B cell (primary cell): ENCODE data around the gene CTNNA2. TPM values are rescaled to one million over a fixed set of nuclear protein-coding genes. Genes with fewer than 3 reads are reported as not detected.

Experiments used
- ATAC-seq: fragments of 200-7000 bp; cut with Tn5 transposase; one replicate; pipeline ENCODE4 v1.10.0; 2021; ENCODE audit warnings: low read depth, mild to moderate bottlenecking, moderate number of reproducible peaks, moderate library complexity
- CTCF ChIA-PET: fragments of 350-600 bp; sonication (Branson Sonifier 250); formaldehyde crosslinking; loops from one replicate; lab custom pipeline; 2021; ENCODE audit warnings: antibody characterized with exemption, inconsistent platforms; lab: Charles Lee
- POLR2A ChIA-PET: fragments of 350-600 bp; sonication (Branson Sonifier 250); formaldehyde crosslinking; loops from one replicate; lab custom pipeline; 2021; ENCODE audit warnings: antibody characterized with exemption; lab: Charles Lee
- DNase-seq: peaks from one replicate; pipeline ENCODE4 v3.0.0; 2013
- H2AFZ ChIP-seq: 2 replicates; pipeline ENCODE4 v1.6.1; 2012; ENCODE audit warnings: mild to moderate bottlenecking, low read depth, low read length; ENCODE audit not compliant: insufficient read depth, poor library complexity, severe bottlenecking
- H3K27ac ChIP-seq, 2 donors: 1 replicate in 1 of 2; 2 replicates in 1 of 2; pipeline ENCODE4 v1.5.1; 2012 to 2013; ENCODE audit warnings: low read length in 2 of 2, mild to moderate bottlenecking in 2 of 2, moderate library complexity in 1 of 2
- H3K27me3 ChIP-seq, 4 experiments: fragments of 200-600 bp in 1 of 4; sonication (generic) in 1 of 4; replicated peaks in 1 of 4; 1 replicate in 2 of 4; 2 replicates in 2 of 4; pipeline versions ENCODE4 v1.6.1 to v1.7.0; 2013 to 2016; ENCODE audit warnings: low read length in 3 of 4, mild to moderate bottlenecking in 2 of 4, mixed read lengths in 1 of 4, moderate library complexity in 1 of 4; ENCODE audit not compliant: insufficient read depth in 4 of 4, control insufficient read depth in 3 of 4; ENCODE audit errors: control extremely low read depth in 1 of 4
- H3K36me3 ChIP-seq, 2 experiments: replicated peaks in 1 of 2; 1 replicate in 1 of 2; 2 replicates in 1 of 2; pipeline versions ENCODE4 v1.6.1 to v1.7.1; 2013; ENCODE audit warnings: low read length in 1 of 2; ENCODE audit not compliant: insufficient read depth in 2 of 2, control insufficient read depth in 1 of 2; ENCODE audit errors: control extremely low read depth in 1 of 2, extremely low read depth in 1 of 2
- H3K4me1 ChIP-seq, 2 donors: fragments of 200-600 bp in 1 of 2; sonication (generic) in 1 of 2; 1 replicate in 1 of 2; 2 replicates in 1 of 2; pipeline versions ENCODE4 v1.5.1 to v1.6.1; 2013 to 2017; ENCODE audit warnings: low read length in 2 of 2; ENCODE audit not compliant: control insufficient read depth in 2 of 2, insufficient read depth in 2 of 2
- H3K4me2 ChIP-seq: replicated peaks from 2 replicates; pipeline ENCODE3; 2012; ENCODE audit warnings: mild to moderate bottlenecking, low read depth, low read length; ENCODE audit not compliant: poor library complexity, severe bottlenecking
- H3K4me3 ChIP-seq, 5 experiments: fragments of 200-600 bp in 1 of 5; sonication (generic) in 1 of 5; 1 replicate in 3 of 5; 2 replicates in 2 of 5; pipeline versions ENCODE4 v1.5.1 to v1.7.0; 2011 to 2016; ENCODE audit warnings: low read length in 4 of 5, mild to moderate bottlenecking in 4 of 5, low read depth in 2 of 5, control low read depth in 1 of 5, moderate library complexity in 1 of 5; ENCODE audit not compliant: insufficient read depth in 1 of 5; ENCODE audit errors: control extremely low read depth in 1 of 5, extremely low read depth in 1 of 5
- H3K79me2 ChIP-seq: fragments of 200-600 bp; sonication (generic); one replicate; pipeline ENCODE4 v1.6.0; 2016; ENCODE audit warnings: low read length; ENCODE audit not compliant: control insufficient read depth, insufficient read depth
- H3K9ac ChIP-seq: fragments of 200-600 bp; sonication (generic); 2 replicates; pipeline ENCODE4 v1.6.1; 2017; ENCODE audit warnings: mild to moderate bottlenecking, low read length, moderate library complexity
- H3K9me3 ChIP-seq, 3 donors: one replicate each; pipeline versions ENCODE4 v1.6.1 to v1.7.1; 2013; ENCODE audit warnings: low read length in 2 of 3; ENCODE audit not compliant: control insufficient read depth in 2 of 3, insufficient read depth in 1 of 3; ENCODE audit errors: control extremely low read depth in 1 of 3
- H4K20me1 ChIP-seq: 2 replicates; pipeline ENCODE4 v1.6.0; 2012; ENCODE audit warnings: mild to moderate bottlenecking, low read length; ENCODE audit not compliant: insufficient read depth, control insufficient read depth, poor library complexity, severe bottlenecking
- H3K27ac Mint-ChIP-seq: one replicate; pipeline ENCODE4 v1.8.0; 2021; ENCODE audit warnings: mixed read lengths
- H3K27me3 Mint-ChIP-seq: one replicate; pipeline ENCODE4 v1.8.0; 2021; ENCODE audit warnings: mixed read lengths
- H3K4me1 Mint-ChIP-seq: one replicate; pipeline ENCODE4 v1.8.0; 2021; ENCODE audit warnings: mixed read lengths
- H3K4me3 Mint-ChIP-seq: one replicate; pipeline ENCODE4 v1.8.0; 2021; ENCODE audit warnings: mixed read lengths
- H3K9me3 Mint-ChIP-seq: one replicate; pipeline ENCODE4 v1.8.0; 2022; ENCODE audit warnings: mixed read lengths; ENCODE audit not compliant: insufficient read depth
- EZH2 ChIP-seq: IDR thresholded peaks from 2 replicates; pipeline ENCODE4 v1.6.1; 2012; ENCODE audit warnings: borderline replicate concordance, low read depth, mild to moderate bottlenecking, moderate library complexity, low read length; ENCODE audit not compliant: insufficient read depth, poor library complexity, severe bottlenecking
- WGBS: methylation state at CpG from one replicate; pipeline ENCODE4 v1.1.5; 2013; ENCODE audit warnings: missing lambda C conversion rate; ENCODE audit not compliant: insufficient coverage; 5-methylcytosine and 5-hydroxymethylcytosine counted together
- intact Hi-C: fragments of 100-400 bp; cut with micrococcal nuclease; formaldehyde crosslinking; loops from one replicate; pipeline ENCODE4 v1.10.0; 2022
- polyA plus RNA-seq: library from polyadenylated mRNA; depleted of rRNA; stranded (reverse); fragments of >200 nt; gene quantifications from 2 replicates; pipeline ENCODE4 v1.2.3, GENCODE V29; 2012
- total RNA-seq, 2 donors: library from RNA; stranded (reverse); fragments of 120-200 nt in 1 of 2; gene quantifications; 1 replicate in 1 of 2; 2 replicates in 1 of 2; pipeline versions ENCODE4 v1.2.3 to v1.2.4, GENCODE V29; 2013 to 2022
- TF ChIP-seq, protein P1 (sequence below): fragments of 200-600 bp; IDR thresholded peaks from one replicate; pipeline ENCODE4 v1.8.0; 2022; ENCODE audit warnings: antibody characterized with exemption, mild to moderate bottlenecking

Gene CTNNA2
- total and polyA plus RNA-seq, 2 donors (not counting 1 experiment from before 2014, with no cell fraction given) = not detected

DNA sequence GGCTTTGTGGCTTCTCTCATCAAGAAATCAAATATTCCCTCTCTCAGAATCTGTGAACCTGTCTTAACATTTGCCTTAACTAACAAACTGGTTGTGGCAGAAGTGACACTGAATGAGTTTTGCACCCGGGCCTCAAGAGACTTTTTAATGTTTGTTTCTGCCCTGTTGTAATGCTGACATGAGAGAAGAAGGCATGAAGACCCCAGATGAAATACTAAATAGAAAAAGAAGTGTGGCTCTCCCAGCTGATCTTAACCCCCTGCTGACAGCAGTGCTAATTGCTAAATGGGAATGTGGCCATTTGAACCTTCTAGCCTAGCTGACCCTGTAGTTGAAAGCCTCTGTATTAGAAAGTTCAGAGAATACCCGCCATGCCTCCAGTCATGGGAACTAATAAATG, 261.2 kb downstream of the CTNNA2 start:
- Mint-ChIP-seq H3K4me3 (no peak overlapping the region), H3K27ac (no peak overlapping the region), H3K27me3 (no peaks in the 10 kb centered on the region), H3K4me1 (no peaks in the 10 kb centered on the region), H3K9me3 (peaks cover 3% of the 10 kb centered on the region)
- intact Hi-C loops = no loop called here
- no peaks in the 10 kb centered on the region for H4K20me1 ChIP-seq
- ATAC-seq (no peak), DNase-seq (no peak)
- H3K9me3 ChIP-seq = no peaks in the 10 kb centered on the region
- H3K4me2 ChIP-seq = no peak overlapping the region
- H3K27ac ChIP-seq = no peak overlapping the region
- WGBS = 100% methylated on average over 1 of the region's 2 CpGs
- no peaks in the 10 kb centered on the region for H3K79me2 ChIP-seq
- CTCF ChIA-PET = no interaction called here
- no peak overlapping the region for H2AFZ ChIP-seq
- H3K9ac ChIP-seq = no peak overlapping the region
- POLR2A ChIA-PET = no interaction called here
- no peaks in the 10 kb centered on the region for H3K27me3 ChIP-seq
- no peak overlapping the region for H3K4me3 ChIP-seq
- no peaks in the 10 kb centered on the region for H3K36me3 ChIP-seq
- no peaks in the 10 kb centered on the region for H3K4me1 ChIP-seq
- TF ChIP-seq, protein P1, sequence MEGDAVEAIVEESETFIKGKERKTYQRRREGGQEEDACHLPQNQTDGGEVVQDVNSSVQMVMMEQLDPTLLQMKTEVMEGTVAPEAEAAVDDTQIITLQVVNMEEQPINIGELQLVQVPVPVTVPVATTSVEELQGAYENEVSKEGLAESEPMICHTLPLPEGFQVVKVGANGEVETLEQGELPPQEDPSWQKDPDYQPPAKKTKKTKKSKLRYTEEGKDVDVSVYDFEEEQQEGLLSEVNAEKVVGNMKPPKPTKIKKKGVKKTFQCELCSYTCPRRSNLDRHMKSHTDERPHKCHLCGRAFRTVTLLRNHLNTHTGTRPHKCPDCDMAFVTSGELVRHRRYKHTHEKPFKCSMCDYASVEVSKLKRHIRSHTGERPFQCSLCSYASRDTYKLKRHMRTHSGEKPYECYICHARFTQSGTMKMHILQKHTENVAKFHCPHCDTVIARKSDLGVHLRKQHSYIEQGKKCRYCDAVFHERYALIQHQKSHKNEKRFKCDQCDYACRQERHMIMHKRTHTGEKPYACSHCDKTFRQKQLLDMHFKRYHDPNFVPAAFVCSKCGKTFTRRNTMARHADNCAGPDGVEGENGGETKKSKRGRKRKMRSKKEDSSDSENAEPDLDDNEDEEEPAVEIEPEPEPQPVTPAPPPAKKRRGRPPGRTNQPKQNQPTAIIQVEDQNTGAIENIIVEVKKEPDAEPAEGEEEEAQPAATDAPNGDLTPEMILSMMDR = no peak
- TF ChIP-seq EZH2 = no peak

DNA sequence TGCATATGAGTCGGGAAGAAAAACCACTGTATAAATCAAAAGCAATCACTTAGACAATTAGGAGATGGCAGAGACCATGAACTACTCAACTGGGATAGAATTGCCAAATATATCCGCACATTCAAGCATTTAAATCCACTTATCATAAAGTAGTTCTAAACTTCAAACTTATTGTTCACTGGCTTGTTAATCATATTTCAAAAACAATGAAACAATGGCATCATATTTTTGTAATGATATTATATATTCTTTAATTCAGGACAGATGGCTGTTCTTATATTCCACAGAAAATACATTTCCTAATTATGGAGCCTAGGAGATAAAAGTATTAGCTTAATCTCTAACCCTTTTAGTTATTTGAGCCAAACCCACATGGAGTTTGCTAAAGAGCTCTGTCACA, 263.6 kb downstream of the CTNNA2 start:
- Histone ChIP-seq H3K4me2 (no peak overlapping the region), H3K27me3 (no peaks in the 10 kb centered on the region), H4K20me1 (no peaks in the 10 kb centered on the region), H3K27ac (no peak overlapping the region), H3K9ac (no peak overlapping the region), H3K36me3 (no peaks in the 10 kb centered on the region), H3K79me2 (no peaks in the 10 kb centered on the region), H3K4me3 (no peak overlapping the region), H3K4me1 (no peaks in the 10 kb centered on the region), H3K9me3 (no peaks in the 10 kb centered on the region), H2AFZ (no peak overlapping the region)
- intact Hi-C loops = no loop called here
- no CpG with 5 or more reads among the region's 2 CpGs for WGBS
- DNase-seq = no peak
- Mint-ChIP-seq H3K9me3 (peaks cover 5% of the 10 kb centered on the region), H3K4me3 (no peak overlapping the region), H3K4me1 (no peaks in the 10 kb centered on the region), H3K27ac (no peak overlapping the region), H3K27me3 (no peaks in the 10 kb centered on the region)
- POLR2A ChIA-PET = no interaction called here
- TF ChIP-seq EZH2 = no peak
- TF ChIP-seq, protein P1 = no peak
- CTCF ChIA-PET = no interaction called here
- no peak for ATAC-seq
